Measurements from ENCODE around the gene C2CD4B. TPM values are rescaled to one million over a fixed set of nuclear protein-coding genes. Genes with fewer than 3 reads are reported as not detected.

C2CD4B gene
- total RNA-seq, 1 donor from 2014 or later, result 100 TPM

- Histone ChIP-seq H3K36me3 (no peaks in the 10 kb centered on the region), H3K4me3 (no peak overlapping the region), H3K27me3 (no peaks in the 10 kb centered on the region), H3K9me3 (no peaks in the 10 kb centered on the region), H3K4me1 (no peaks in the 10 kb centered on the region), H3K27ac (no peak overlapping the region)
- no peak for DNase-seq (ENCODE audit: low spot score in 2 of 2)
- intact Hi-C loops (cut with DNase I), result no loop called here
- TF ChIP-seq CTCF (IDR thresholded peaks at IDR 0.05), result no peak
Measured at GRCh38 chr15:62208884-62209283, 43.8 kb upstream of the C2CD4B start.

GRCh38 chr15:62208367-62208766 is 43.3 kb upstream of the C2CD4B start:
- Histone ChIP-seq H3K9me3 (no peaks in the 10 kb centered on the region), H3K27ac (no peak overlapping the region), H3K36me3 (no peaks in the 10 kb centered on the region), H3K4me1 (no peaks in the 10 kb centered on the region), H3K27me3 (no peaks in the 10 kb centered on the region), H3K4me3 (no peak overlapping the region)
- intact Hi-C loops (cut with DNase I), result no loop called here
- DNase-seq (ENCODE audit: low spot score in 2 of 2), result no peak
- no peak for TF ChIP-seq CTCF (IDR thresholded peaks at IDR 0.05)

- no peak for TF ChIP-seq CTCF (IDR thresholded peaks at IDR 0.05)
- H3K4me3 ChIP-seq, result no peak overlapping the region
- H3K36me3 ChIP-seq, result no peaks in the 10 kb centered on the region
- intact Hi-C loops (cut with DNase I), result no loop called here
- no peak for DNase-seq (ENCODE audit: low spot score in 2 of 2)
- no peaks in the 10 kb centered on the region for H3K4me1 ChIP-seq
- H3K9me3 ChIP-seq, result no peaks in the 10 kb centered on the region
- no peak overlapping the region for H3K27ac ChIP-seq
- no peaks in the 10 kb centered on the region for H3K27me3 ChIP-seq
Measured at GRCh38 chr15:62190675-62191074, 25.6 kb upstream of the C2CD4B start.

- Histone ChIP-seq H3K4me1 (no peaks in the 10 kb centered on the region), H3K36me3 (no peaks in the 10 kb centered on the region), H3K4me3 (no peak overlapping the region), H3K27ac (no peak overlapping the region), H3K27me3 (no peaks in the 10 kb centered on the region), H3K9me3 (no peaks in the 10 kb centered on the region)
- no peak for DNase-seq (ENCODE audit: low spot score in 2 of 2)
- intact Hi-C loops (cut with DNase I), result no loop called here
- TF ChIP-seq CTCF (IDR thresholded peaks at IDR 0.05), result no peak
Measured at GRCh38 chr15:62190274-62190673, 25.2 kb upstream of the C2CD4B start.

- no peaks in the 10 kb centered on the region for H3K4me1 ChIP-seq
- no peak for DNase-seq (ENCODE audit: low spot score in 2 of 2)
- H3K4me3 ChIP-seq, result no peak overlapping the region
- H3K27me3 ChIP-seq, result no peaks in the 10 kb centered on the region
- no peak overlapping the region for H3K27ac ChIP-seq
- no peaks in the 10 kb centered on the region for H3K9me3 ChIP-seq
- no peak for TF ChIP-seq CTCF (IDR thresholded peaks at IDR 0.05)
- intact Hi-C loops (cut with DNase I), result no loop called here
- no peaks in the 10 kb centered on the region for H3K36me3 ChIP-seq
Measured at GRCh38 chr15:62188744-62189143, 23.7 kb upstream of the C2CD4B start.

- Histone ChIP-seq H3K36me3 (no peaks in the 10 kb centered on the region), H3K4me1 (no peaks in the 10 kb centered on the region), H3K9me3 (no peaks in the 10 kb centered on the region), H3K27ac (no peak overlapping the region), H3K4me3 (no peak overlapping the region), H3K27me3 (no peaks in the 10 kb centered on the region)
- intact Hi-C loops (cut with DNase I), result no loop called here
- no peak for TF ChIP-seq CTCF (IDR thresholded peaks at IDR 0.05)
- no peak for DNase-seq (ENCODE audit: low spot score in 2 of 2)
Measured at GRCh38 chr15:62187910-62188309, 22.8 kb upstream of the C2CD4B start.

Data from ascending aorta (tissue), 2 donors.